Stomach (tissue), 4 donors: ENCODE results near the gene BAG1.

Experiments
- CTCF ChIP-seq, 7 experiments: fragments of 450-650 bp in 4 of 7; fragments of 200-600 bp in 3 of 7; sonication (generic) in 3 of 7; IDR thresholded peaks; one replicate each; pipeline ENCODE4 v1.5.1; 2016 to 2019; ENCODE audit warnings: antibody characterized with exemption in 7 of 7, control low read depth in 2 of 7, mild to moderate bottlenecking in 1 of 7
- POLR2A ChIP-seq, 4 donors: fragments of 450-650 bp; IDR thresholded peaks; one replicate each; pipeline ENCODE4 v1.6.1; 2016; ENCODE audit warnings: antibody characterized with exemption in 4 of 4, control low read depth in 2 of 4, mild to moderate bottlenecking in 1 of 4, moderate library complexity in 1 of 4

GRCh38 chr9:33264003-33264472, 470 bp downstream of the BAG1 start:
- TF ChIP-seq CTCF (IDR thresholded peaks at IDR 0.05) (no peak), POLR2A (IDR thresholded peaks at IDR 0.05) (no peak)
